Adrenal gland (tissue), 5 donors: ENCODE results near the gene PPP1R9A.

ENCODE experiments used
- CTCF ChIP-seq, 6 experiments: fragments of 450-650 bp in 4 of 6; fragments of 200-600 bp in 2 of 6; sonication (generic) in 1 of 6; IDR thresholded peaks; 1 replicate in 5 of 6; 2 replicates in 1 of 6; pipeline versions ENCODE4 v1.5.1 to v1.8.0; 2016 to 2021; ENCODE audit warnings: antibody characterized with exemption in 6 of 6, mild to moderate bottlenecking in 2 of 6, moderate library complexity in 1 of 6
- POLR2A ChIP-seq, 2 donors: fragments of 450-650 bp; IDR thresholded peaks; one replicate each; pipeline ENCODE4 v1.6.1; 2017; ENCODE audit warnings: antibody characterized with exemption in 2 of 2, mild to moderate bottlenecking in 2 of 2, moderate library complexity in 1 of 2
- donor health status: DM: no; HTN: no; CAD: no.

DNA sequence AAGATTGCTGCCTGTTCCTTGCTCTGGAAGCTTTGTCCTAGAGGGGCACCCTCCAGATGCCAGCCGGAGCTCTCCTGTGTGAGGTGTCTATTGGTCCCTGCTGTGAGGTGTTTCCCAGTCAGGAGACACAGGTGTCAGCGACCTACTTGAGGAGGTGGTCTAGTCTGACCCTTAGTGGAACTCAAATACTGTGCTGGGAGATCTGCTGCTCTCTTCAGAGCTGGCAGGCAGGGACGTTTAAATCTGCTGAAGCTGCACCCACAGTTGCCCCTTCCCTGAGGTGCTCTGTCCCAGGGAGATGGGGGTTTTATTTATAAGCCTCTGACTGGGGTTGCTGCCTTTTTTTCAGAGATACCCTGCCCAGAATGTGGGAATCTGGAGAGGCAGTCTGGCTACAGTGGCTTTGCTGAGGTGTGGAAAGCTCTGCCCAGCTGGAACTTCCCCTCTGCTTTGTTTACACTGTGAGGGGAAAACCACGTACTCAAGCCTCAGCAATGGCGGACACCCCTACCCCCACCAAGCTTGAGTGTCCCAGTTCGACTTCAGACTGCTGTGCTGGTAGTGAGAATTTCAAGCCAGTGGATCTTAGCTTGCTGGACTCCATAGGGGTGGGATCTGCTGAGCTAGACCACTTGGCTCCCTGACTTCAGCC is 119.2 kb downstream of the PPP1R9A start:
- no peak for TF ChIP-seq CTCF (IDR thresholded peaks at IDR 0.05)
- TF ChIP-seq POLR2A (IDR thresholded peaks at IDR 0.05) = no peak
